ENCODE measurements around the gene IGSF6. TPM values are rescaled to one million over a fixed set of nuclear protein-coding genes. Genes with fewer than 3 reads are reported as not detected.

Gene IGSF6
- total and polyA plus RNA-seq, 2 of the 13 experiments (the other 11 are each of a cell fraction or from before 2014, with no cell fraction given), result not detected

DNA sequence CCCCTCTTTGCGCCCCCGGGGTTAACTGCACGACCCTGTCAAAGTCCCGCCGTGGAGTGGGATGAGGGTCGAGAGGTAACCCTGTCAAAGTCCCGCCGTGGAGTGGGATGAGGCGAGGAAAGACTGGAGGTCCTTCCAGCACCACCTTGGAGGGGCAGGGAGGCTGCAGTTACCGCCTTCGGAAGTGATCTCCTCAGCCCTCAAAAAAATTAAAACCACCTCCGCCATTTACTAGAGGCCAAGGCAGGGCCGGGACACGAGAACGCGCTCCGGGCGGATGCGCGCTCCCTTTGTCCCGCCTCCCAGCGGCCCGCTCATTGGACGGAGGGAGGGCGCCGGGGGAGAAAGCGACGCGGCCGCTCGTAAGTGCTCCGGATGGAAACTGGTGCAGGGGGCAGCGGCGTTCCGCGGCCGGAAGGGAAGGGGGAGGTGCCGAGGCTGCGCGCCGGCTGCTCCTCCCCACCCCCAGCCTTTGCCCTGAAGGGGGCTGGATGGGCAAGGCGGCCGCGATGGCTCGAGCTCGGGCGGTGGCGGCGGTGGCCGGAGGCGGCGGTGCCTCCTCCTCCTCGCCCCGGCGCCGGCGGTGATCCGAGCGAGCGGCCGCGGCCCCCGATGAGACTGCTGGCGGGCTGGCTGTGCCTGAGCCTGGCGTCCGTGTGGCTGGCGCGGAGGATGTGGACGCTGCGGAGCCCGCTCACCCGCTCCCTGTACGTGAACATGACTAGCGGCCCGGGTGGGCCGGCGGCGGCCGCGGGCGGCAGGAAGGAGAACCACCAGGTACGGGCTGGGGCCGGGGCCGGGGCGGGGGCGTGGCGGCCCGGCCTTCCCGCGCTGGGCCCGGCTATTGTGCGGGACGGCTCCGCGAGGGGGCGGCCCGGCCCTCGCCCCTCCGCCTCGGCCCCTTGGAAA lies 53.0 kb downstream of the IGSF6 start, which contains the start of gene METTL9 (continued):
- TF ChIP-seq, protein P1, sequence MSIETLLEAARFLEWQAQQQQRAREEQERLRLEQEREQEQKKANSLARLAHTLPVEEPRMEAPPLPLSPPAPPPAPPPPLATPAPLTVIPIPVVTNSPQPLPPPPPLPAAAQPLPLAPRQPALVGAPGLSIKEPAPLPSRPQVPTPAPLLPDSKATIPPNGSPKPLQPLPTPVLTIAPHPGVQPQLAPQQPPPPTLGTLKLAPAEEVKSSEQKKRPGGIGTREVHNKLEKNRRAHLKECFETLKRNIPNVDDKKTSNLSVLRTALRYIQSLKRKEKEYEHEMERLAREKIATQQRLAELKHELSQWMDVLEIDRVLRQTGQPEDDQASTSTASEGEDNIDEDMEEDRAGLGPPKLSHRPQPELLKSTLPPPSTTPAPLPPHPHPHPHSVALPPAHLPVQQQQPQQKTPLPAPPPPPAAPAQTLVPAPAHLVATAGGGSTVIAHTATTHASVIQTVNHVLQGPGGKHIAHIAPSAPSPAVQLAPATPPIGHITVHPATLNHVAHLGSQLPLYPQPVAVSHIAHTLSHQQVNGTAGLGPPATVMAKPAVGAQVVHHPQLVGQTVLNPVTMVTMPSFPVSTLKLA (IDR thresholded peaks at IDR 0.05), result peak; percentile 33; the same call in 1 of the 2 replicates
- TF ChIP-seq NFIB (CRISPR knock-in tag; IDR thresholded peaks at IDR 0.05; ENCODE audit: borderline replicate concordance) (no peak), E2F2 (CRISPR knock-in tag; IDR thresholded peaks at IDR 0.05; ENCODE audit: borderline replicate concordance) (no peak; the same call in 1 of the 2 replicates), ZNF343 (CRISPR knock-in tag; IDR thresholded peaks at IDR 0.05) (peak; percentile 92), POLR2AphosphoS5 (IDR thresholded peaks at IDR 0.05; ENCODE audit: low read depth, low read length) (peak; percentile 97), ZKSCAN5 (CRISPR knock-in tag; IDR thresholded peaks at IDR 0.05) (no peak; the same call in 1 of the 2 replicates), SETDB1 (CRISPR knock-in tag; IDR thresholded peaks at IDR 0.05; ENCODE audit: borderline replicate concordance) (no peak), NCOA5 (CRISPR knock-in tag; IDR thresholded peaks at IDR 0.05) (no peak), ISX (CRISPR knock-in tag; conservative IDR thresholded peaks at IDR 0.05) (no peak), ZBTB43 (CRISPR knock-in tag; conservative IDR thresholded peaks at IDR 0.05) (no peak), TBL1XR1 (IDR thresholded peaks at IDR 0.05; ENCODE audit: borderline replicate concordance, low read length, partially characterized antibody) (peak; percentile 87), ELF1 (CRISPR knock-in tag; IDR thresholded peaks at IDR 0.05) (peak; percentile 91), ATF7-NPFF (CRISPR knock-in tag; IDR thresholded peaks at IDR 0.05; ENCODE audit: low read depth) (peak; percentile 100), NR2F1 (CRISPR knock-in tag; IDR thresholded peaks at IDR 0.05) (peak; percentile 41 to 61; a peak in 2 of 4 replicates), ZNF264 (CRISPR knock-in tag; IDR thresholded peaks at IDR 0.05) (peak; percentile 92; the same call in 1 of the 2 replicates), ZFP90 (CRISPR knock-in tag; IDR thresholded peaks at IDR 0.05; ENCODE audit: borderline replicate concordance) (peak; percentile 73), SIX1 (CRISPR knock-in tag; IDR thresholded peaks at IDR 0.05; ENCODE audit: borderline replicate concordance) (peak; percentile 66; the same call in 1 of the 2 replicates), LCORL (IDR thresholded peaks at IDR 0.05) (no peak), LCORL (CRISPR knock-in tag; IDR thresholded peaks at IDR 0.05) (peak; percentile 99), RBM22 (optimal IDR thresholded peaks at IDR 0.05; ENCODE audit: low read length) (no peak)
- TF ChIP-seq, protein P2, sequence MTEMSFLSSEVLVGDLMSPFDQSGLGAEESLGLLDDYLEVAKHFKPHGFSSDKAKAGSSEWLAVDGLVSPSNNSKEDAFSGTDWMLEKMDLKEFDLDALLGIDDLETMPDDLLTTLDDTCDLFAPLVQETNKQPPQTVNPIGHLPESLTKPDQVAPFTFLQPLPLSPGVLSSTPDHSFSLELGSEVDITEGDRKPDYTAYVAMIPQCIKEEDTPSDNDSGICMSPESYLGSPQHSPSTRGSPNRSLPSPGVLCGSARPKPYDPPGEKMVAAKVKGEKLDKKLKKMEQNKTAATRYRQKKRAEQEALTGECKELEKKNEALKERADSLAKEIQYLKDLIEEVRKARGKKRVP (CRISPR knock-in tag; IDR thresholded peaks at IDR 0.05), result peak in 1 of 2 experiments; percentile 88; a peak in 2 of 4 replicates
- TF ChIP-seq, protein P3, sequence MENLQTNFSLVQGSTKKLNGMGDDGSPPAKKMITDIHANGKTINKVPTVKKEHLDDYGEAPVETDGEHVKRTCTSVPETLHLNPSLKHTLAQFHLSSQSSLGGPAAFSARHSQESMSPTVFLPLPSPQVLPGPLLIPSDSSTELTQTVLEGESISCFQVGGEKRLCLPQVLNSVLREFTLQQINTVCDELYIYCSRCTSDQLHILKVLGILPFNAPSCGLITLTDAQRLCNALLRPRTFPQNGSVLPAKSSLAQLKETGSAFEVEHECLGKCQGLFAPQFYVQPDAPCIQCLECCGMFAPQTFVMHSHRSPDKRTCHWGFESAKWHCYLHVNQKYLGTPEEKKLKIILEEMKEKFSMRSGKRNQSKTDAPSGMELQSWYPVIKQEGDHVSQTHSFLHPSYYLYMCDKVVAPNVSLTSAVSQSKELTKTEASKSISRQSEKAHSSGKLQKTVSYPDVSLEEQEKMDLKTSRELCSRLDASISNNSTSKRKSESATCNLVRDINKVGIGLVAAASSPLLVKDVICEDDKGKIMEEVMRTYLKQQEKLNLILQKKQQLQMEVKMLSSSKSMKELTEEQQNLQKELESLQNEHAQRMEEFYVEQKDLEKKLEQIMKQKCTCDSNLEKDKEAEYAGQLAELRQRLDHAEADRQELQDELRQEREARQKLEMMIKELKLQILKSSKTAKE (CRISPR knock-in tag; IDR thresholded peaks at IDR 0.05; ENCODE audit: borderline replicate concordance), result peak; percentile 89
